Keratinocyte (primary cell): Measurements from ENCODE around the gene LANCL2. TPM values are rescaled to one million over a fixed set of nuclear protein-coding genes. Genes with fewer than 3 reads are reported as not detected.
"Not testable (repeated sequence)": the region's sequence is repeated elsewhere in the genome, so short reads cannot be mapped to it uniquely, and the experiment has no call there.

Experiments used
- DNase-seq: peaks from one replicate; pipeline ENCODE4 v3.0.0-alpha.2; 2011; ENCODE audit warnings: low read depth, missing footprints, low spot score
- FAIRE-seq: peaks from 2 replicates; lab custom pipeline; 2011; peaks lifted over from hg19 to GRCh38; lab: Jason Lieb, UNC
- H2AFZ ChIP-seq: 2 replicates; pipeline ENCODE4 v1.6.0; 2012; ENCODE audit warnings: low read length, control low read depth, inconsistent platforms; ENCODE audit not compliant: control insufficient read depth
- H3K27ac ChIP-seq: 2 replicates; pipeline ENCODE4 v1.5.1; 2011; ENCODE audit warnings: low read length; ENCODE audit not compliant: control insufficient read depth, insufficient read depth
- H3K27me3 ChIP-seq: 3 replicates; pipeline ENCODE4 v1.6.0; 2011; ENCODE audit warnings: low read length; ENCODE audit not compliant: control insufficient read depth, insufficient read depth; ENCODE audit errors: extremely low read depth
- H3K36me3 ChIP-seq, 2 experiments: 2 replicates in 1 of 2; 3 replicates in 1 of 2; pipeline ENCODE4 v1.5.1; 2011; ENCODE audit warnings: low read length in 2 of 2, mild to moderate bottlenecking in 1 of 2; ENCODE audit not compliant: control insufficient read depth in 2 of 2, insufficient read depth in 2 of 2; ENCODE audit errors: extremely low read depth in 1 of 2
- H3K4me1 ChIP-seq: 3 replicates; pipeline ENCODE4 v1.5.1; 2011; ENCODE audit warnings: low read length; ENCODE audit not compliant: control insufficient read depth, insufficient read depth; ENCODE audit errors: extremely low read depth
- H3K4me2 ChIP-seq: 3 replicates; pipeline ENCODE4 v1.6.0; 2011; ENCODE audit warnings: low read depth, low read length; ENCODE audit not compliant: control insufficient read depth, insufficient read depth; ENCODE audit errors: extremely low read depth
- H3K4me3 ChIP-seq, 3 experiments: fragments of 200-600 bp in 1 of 3; sonication (generic) in 1 of 3; 2 replicates in 2 of 3; 3 replicates in 1 of 3; pipeline ENCODE4 v1.5.1; 2011 to 2016; ENCODE audit warnings: low read length in 3 of 3, mild to moderate bottlenecking in 3 of 3, control low read depth in 2 of 3, inconsistent platforms in 1 of 3, low read depth in 1 of 3, mixed read lengths in 1 of 3, mixed run types in 1 of 3, moderate library complexity in 1 of 3; ENCODE audit not compliant: control insufficient read depth in 2 of 3, insufficient read depth in 2 of 3; ENCODE audit errors: extremely low read depth in 1 of 3
- H3K79me2 ChIP-seq: 2 replicates; pipeline ENCODE4 v1.6.0; 2012; ENCODE audit warnings: low read length; ENCODE audit not compliant: control insufficient read depth, insufficient read depth
- H3K9ac ChIP-seq: 3 replicates; pipeline ENCODE4 v1.6.0; 2011; ENCODE audit warnings: low read length; ENCODE audit not compliant: control insufficient read depth, insufficient read depth; ENCODE audit errors: extremely low read depth
- H3K9me1 ChIP-seq: 3 replicates; pipeline ENCODE4 v1.6.0; 2011; ENCODE audit warnings: low read length; ENCODE audit not compliant: control insufficient read depth, insufficient read depth; ENCODE audit errors: extremely low read depth
- H3K9me3 ChIP-seq: 2 replicates; pipeline ENCODE4 v1.5.1; 2012; ENCODE audit warnings: low read depth, low read length; ENCODE audit not compliant: control insufficient read depth
- H4K20me1 ChIP-seq: 3 replicates; pipeline ENCODE4 v1.6.0; 2011; ENCODE audit warnings: low read length; ENCODE audit not compliant: control insufficient read depth, insufficient read depth; ENCODE audit errors: extremely low read depth
- EZH2 ChIP-seq: IDR thresholded peaks from one replicate; pipeline ENCODE4 v1.6.1; 2012; ENCODE audit warnings: inconsistent platforms, mild to moderate bottlenecking, low read length, moderate library complexity
- dilution Hi-C: fragments of 300-500 bp; cut with MboI; formaldehyde crosslinking; loops from one replicate; pipeline ENCODE4 v1.7.0; 2020; ENCODE audit warnings: low sequenced_read_pairs; ENCODE audit not compliant: extremely low pct_ligation_motif_present
- polyA plus RNA-seq, 5 experiments: library from polyadenylated mRNA; depleted of rRNA in 3 of 5; stranded (reverse) in 3 of 5; stranded (forward) in 1 of 5; unstranded in 1 of 5; fragments of >200 nt; gene quantifications; 1 replicate in 1 of 5; 2 replicates in 3 of 5; 3 replicates in 1 of 5; pipeline versions ENCODE4 v1.2.1 to v1.2.3, GENCODE V29; 2011 to 2012; ENCODE audit warnings: missing spikeins in 2 of 5, low read depth in 1 of 5, low replicate concordance in 1 of 5
- TF ChIP-seq, protein P1 (sequence below), 3 experiments: IDR thresholded peaks in 1 of 3; conservative IDR thresholded peaks in 1 of 3; optimal IDR thresholded peaks in 1 of 3; 2 replicates in 2 of 3; 3 replicates in 1 of 3; pipeline versions ENCODE3 to v1.5.1; 2011; ENCODE audit warnings: low read length in 3 of 3, mild to moderate bottlenecking in 3 of 3, moderate library complexity in 2 of 3, control low read depth in 1 of 3, inconsistent platforms in 1 of 3; ENCODE audit not compliant: insufficient read depth in 2 of 3; ENCODE audit errors: extremely low read depth in 1 of 3

LANCL2 gene
- polyA plus RNA-seq, 1 donor (not counting 4 experiments of a cell fraction or from before 2014, with no cell fraction given) = 14.5 TPM

- no peak for TF ChIP-seq EZH2
- TF ChIP-seq, protein P1, sequence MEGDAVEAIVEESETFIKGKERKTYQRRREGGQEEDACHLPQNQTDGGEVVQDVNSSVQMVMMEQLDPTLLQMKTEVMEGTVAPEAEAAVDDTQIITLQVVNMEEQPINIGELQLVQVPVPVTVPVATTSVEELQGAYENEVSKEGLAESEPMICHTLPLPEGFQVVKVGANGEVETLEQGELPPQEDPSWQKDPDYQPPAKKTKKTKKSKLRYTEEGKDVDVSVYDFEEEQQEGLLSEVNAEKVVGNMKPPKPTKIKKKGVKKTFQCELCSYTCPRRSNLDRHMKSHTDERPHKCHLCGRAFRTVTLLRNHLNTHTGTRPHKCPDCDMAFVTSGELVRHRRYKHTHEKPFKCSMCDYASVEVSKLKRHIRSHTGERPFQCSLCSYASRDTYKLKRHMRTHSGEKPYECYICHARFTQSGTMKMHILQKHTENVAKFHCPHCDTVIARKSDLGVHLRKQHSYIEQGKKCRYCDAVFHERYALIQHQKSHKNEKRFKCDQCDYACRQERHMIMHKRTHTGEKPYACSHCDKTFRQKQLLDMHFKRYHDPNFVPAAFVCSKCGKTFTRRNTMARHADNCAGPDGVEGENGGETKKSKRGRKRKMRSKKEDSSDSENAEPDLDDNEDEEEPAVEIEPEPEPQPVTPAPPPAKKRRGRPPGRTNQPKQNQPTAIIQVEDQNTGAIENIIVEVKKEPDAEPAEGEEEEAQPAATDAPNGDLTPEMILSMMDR (optimal IDR thresholded peaks at IDR 0.05 in 1 of 3, IDR thresholded peaks at IDR 0.05 in 1 of 3, conservative IDR thresholded peaks at IDR 0.05 in 1 of 3; ENCODE audit: extremely low read depth in 1 of 3, insufficient read depth in 2 of 3, low read length in 3 of 3) = no peak
- DNase-seq = no peak
- Histone ChIP-seq H3K9ac (no peak overlapping the region), H3K4me1 (no peaks in the 10 kb centered on the region), H3K4me2 (no peak overlapping the region), H3K4me3 (no peak overlapping the region), H3K9me1 (no peaks in the 10 kb centered on the region), H3K27me3 (no peaks in the 10 kb centered on the region), H3K27ac (no peak overlapping the region), H3K9me3 (no peaks in the 10 kb centered on the region), H3K36me3 (peaks cover 0 to 3% of the 10 kb centered on the region in 2 experiments), H3K79me2 (no peaks in the 10 kb centered on the region), H4K20me1 (no peaks in the 10 kb centered on the region), H2AFZ (no peak overlapping the region)
- no peak for FAIRE-seq
- dilution Hi-C loops = loop anchor here (25.0 kb wide), 1 partner anchor 113 kb away; no protein-coding TSS in a partner anchor
Observed at GRCh38 chr7:55400191-55400590, 35.1 kb downstream of the LANCL2 start.

- dilution Hi-C loops = loop anchor here (25.0 kb wide), 1 partner anchor 115 kb away; no protein-coding TSS in a partner anchor
- H3K9ac ChIP-seq, FAIRE-seq, H3K27me3 ChIP-seq, H3K27ac ChIP-seq, H3K4me3 ChIP-seq, H3K4me2 ChIP-seq, H3K36me3 ChIP-seq, H3K4me1 ChIP-seq, H3K9me3 ChIP-seq, H2AFZ ChIP-seq, H3K9me1 ChIP-seq, DNase-seq, H4K20me1 ChIP-seq, H3K79me2 ChIP-seq: not testable (repeated sequence)
Observed at GRCh38 chr7:55402506-55402905, 37.4 kb downstream of the LANCL2 start.
